8988T (cell line): ENCODE data around the gene IL22RA2.

ENCODE experiments used
- DNase-seq: peaks from one replicate; pipeline ENCODE4 v3.0.0; 2011

IL22RA2 gene

GRCh38 chr6:137193256-137194070 is 20.0 kb upstream of the IL22RA2 start:
- no peak for DNase-seq

- DNase-seq: no peak
These were observed 19.4 kb upstream of the IL22RA2 start for GRCh38 chr6:137192821-137193220.

GRCh38 chr6:137191670-137192069 is 18.2 kb upstream of the IL22RA2 start:
- DNase-seq: no peak

GRCh38 chr6:137191236-137191635 is 17.8 kb upstream of the IL22RA2 start:
- DNase-seq: no peak

- DNase-seq: no peak
These were observed 17.2 kb upstream of the IL22RA2 start for GRCh38 chr6:137190583-137191094.

- DNase-seq: no peak
These were observed 15.4 kb upstream of the IL22RA2 start for GRCh38 chr6:137188855-137189254.

GRCh38 chr6:137185290-137185689 is 11.8 kb upstream of the IL22RA2 start:
- no peak for DNase-seq

- DNase-seq: no peak
These were observed 9.2 kb upstream of the IL22RA2 start for GRCh38 chr6:137182654-137183073.

- DNase-seq: no peak
These were observed 8.6 kb upstream of the IL22RA2 start for GRCh38 chr6:137181891-137182653.

- DNase-seq: no peak
These were observed 4.2 kb upstream of the IL22RA2 start for GRCh38 chr6:137177611-137178010.

GRCh38 chr6:137176729-137177128 is 3.3 kb upstream of the IL22RA2 start:
- no peak for DNase-seq

- DNase-seq: no peak
These were observed 2.4 kb upstream of the IL22RA2 start for GRCh38 chr6:137175868-137176245.

GRCh38 chr6:137175157-137175867 is 1.9 kb upstream of the IL22RA2 start:
- no peak for DNase-seq

GRCh38 chr6:137172734-137173431 is 561 bp downstream of the IL22RA2 start:
- no peak for DNase-seq

- no peak for DNase-seq
These were observed 1.4 kb downstream of the IL22RA2 start for GRCh38 chr6:137171824-137172733.

- DNase-seq: no peak
These were observed 2.4 kb downstream of the IL22RA2 start for GRCh38 chr6:137171053-137171374.

GRCh38 chr6:137170266-137171052 is 3.0 kb downstream of the IL22RA2 start:
- no peak for DNase-seq

GRCh38 chr6:137167702-137168377 is 5.6 kb downstream of the IL22RA2 start:
- no peak for DNase-seq

- DNase-seq: no peak
These were observed 7.0 kb downstream of the IL22RA2 start for GRCh38 chr6:137166247-137167098.
